Measurements from ENCODE around the gene R3HDM1. TPM values are rescaled to one million over a fixed set of nuclear protein-coding genes. Genes with fewer than 3 reads are reported as not detected.

The R3HDM1 gene
- total and polyA plus RNA-seq, 2 of the 4 experiments (the other 2 are of a cell fraction) = 5.9 to 38.1 TPM

- ChIA-PET CTCF (no interaction called here), POLR2A (ENCODE audit: unreplicated experiment) (no interaction called here)
- no peaks in the 10 kb centered on the region for H3K4me1 ChIP-seq (ENCODE audit: control insufficient read depth, insufficient read depth, low read length)
Observed at GRCh38 chr2:135504811-135505210, 26.5 kb upstream of the R3HDM1 start.

More at GRCh38 chr2:135504811-135505210, 26.5 kb upstream of the R3HDM1 start:
- Histone ChIP-seq H3K27me3 (ENCODE audit: control insufficient read depth, insufficient read depth, low read length) (no peaks in the 10 kb centered on the region), H3K9me1 (ENCODE audit: insufficient read depth, low read length) (no peaks in the 10 kb centered on the region), H2AFZ (replicated peaks; ENCODE audit: low read length, poor library complexity) (no peak overlapping the region), H3K9ac (ENCODE audit: low read depth, low read length) (no peak overlapping the region), H3K56ac (ENCODE audit: extremely low read depth, insufficient read depth, low read length) (no peak overlapping the region), H2BK120ac (ENCODE audit: low read depth, low read length) (no peak overlapping the region), H4K91ac (ENCODE audit: insufficient read depth, low read depth, low read length) (no peak overlapping the region), H2AK5ac (ENCODE audit: low read depth, low read length) (no peak overlapping the region), H2BK15ac (ENCODE audit: low read depth, low read length) (no peak overlapping the region), H2BK5ac (ENCODE audit: low read depth, low read length, poor library complexity, severe bottlenecking) (no peak overlapping the region), H3K4ac (ENCODE audit: low read depth, low read length) (no peak overlapping the region), H4K8ac (ENCODE audit: low read depth in 2 of 2, low read length in 2 of 2) (no peak overlapping the region), H3K9me3 (ENCODE audit: control insufficient read depth, insufficient read depth, low read length) (no peaks in the 10 kb centered on the region), H4K20me1 (ENCODE audit: insufficient read depth, low read length) (no peaks in the 10 kb centered on the region), H3K79me1 (ENCODE audit: low read depth in 1 of 2, low read length in 2 of 2) (no peaks in the 10 kb centered on the region), H4K5ac (ENCODE audit: low read depth, low read length) (no peak overlapping the region), H3K4me2 (ENCODE audit: low read depth, low read length) (no peak overlapping the region), H2BK20ac (ENCODE audit: low read depth, low read length) (no peak overlapping the region), H3K27ac (ENCODE audit: insufficient read depth, low read length) (no peak overlapping the region), H3K18ac (ENCODE audit: low read depth, low read length) (no peak overlapping the region), H3K14ac (replicated peaks; ENCODE audit: low read depth, low read length) (no peak overlapping the region), H3K4me3 (ENCODE audit: insufficient read depth, low read depth, low read length) (no peak overlapping the region), H2AK9ac (replicated peaks; ENCODE audit: low read depth, low read length, poor library complexity) (no peak overlapping the region), H3K36me3 (ENCODE audit: control insufficient read depth, insufficient read depth, low read length) (no peaks in the 10 kb centered on the region), H3K23ac (ENCODE audit: low read depth, low read length) (no peak overlapping the region)
- no CpG with 5 or more reads among the region's 1 CpG for WGBS, 2 experiments (ENCODE audit: extremely low coverage in 2 of 2, insufficient read length in 1 of 2)
- no peak for ATAC-seq (ENCODE audit: low read depth)
- dilution Hi-C loops (cut with HindIII; ENCODE audit: low sequenced_read_pairs, unreplicated experiment) (no loop called here), intact Hi-C loops (cut with micrococcal nuclease) (no loop called here), in situ Hi-C loops (cut with MboI; ENCODE audit: low sequenced_read_pairs) (no loop called here)
- no TSS peak for BruUV-seq (replicated peaks)
- DNase-seq = no peak
- no peak for TF ChIP-seq USF2 (IDR thresholded peaks at IDR 0.05; ENCODE audit: low read depth, low read length)
- TF ChIP-seq RFX5 (IDR thresholded peaks at IDR 0.05; ENCODE audit: low read depth, low read length) = no peak
- TF ChIP-seq BHLHE40 (IDR thresholded peaks at IDR 0.05; ENCODE audit: low read depth, low read length) = no peak
- no peak for TF ChIP-seq MAFK (IDR thresholded peaks at IDR 0.05; ENCODE audit: low read depth, low read length)
- no peak for TF ChIP-seq SMC3 (IDR thresholded peaks at IDR 0.05; ENCODE audit: low read depth, low read length)
